ENCODE data around the gene RYR3.

DNA sequence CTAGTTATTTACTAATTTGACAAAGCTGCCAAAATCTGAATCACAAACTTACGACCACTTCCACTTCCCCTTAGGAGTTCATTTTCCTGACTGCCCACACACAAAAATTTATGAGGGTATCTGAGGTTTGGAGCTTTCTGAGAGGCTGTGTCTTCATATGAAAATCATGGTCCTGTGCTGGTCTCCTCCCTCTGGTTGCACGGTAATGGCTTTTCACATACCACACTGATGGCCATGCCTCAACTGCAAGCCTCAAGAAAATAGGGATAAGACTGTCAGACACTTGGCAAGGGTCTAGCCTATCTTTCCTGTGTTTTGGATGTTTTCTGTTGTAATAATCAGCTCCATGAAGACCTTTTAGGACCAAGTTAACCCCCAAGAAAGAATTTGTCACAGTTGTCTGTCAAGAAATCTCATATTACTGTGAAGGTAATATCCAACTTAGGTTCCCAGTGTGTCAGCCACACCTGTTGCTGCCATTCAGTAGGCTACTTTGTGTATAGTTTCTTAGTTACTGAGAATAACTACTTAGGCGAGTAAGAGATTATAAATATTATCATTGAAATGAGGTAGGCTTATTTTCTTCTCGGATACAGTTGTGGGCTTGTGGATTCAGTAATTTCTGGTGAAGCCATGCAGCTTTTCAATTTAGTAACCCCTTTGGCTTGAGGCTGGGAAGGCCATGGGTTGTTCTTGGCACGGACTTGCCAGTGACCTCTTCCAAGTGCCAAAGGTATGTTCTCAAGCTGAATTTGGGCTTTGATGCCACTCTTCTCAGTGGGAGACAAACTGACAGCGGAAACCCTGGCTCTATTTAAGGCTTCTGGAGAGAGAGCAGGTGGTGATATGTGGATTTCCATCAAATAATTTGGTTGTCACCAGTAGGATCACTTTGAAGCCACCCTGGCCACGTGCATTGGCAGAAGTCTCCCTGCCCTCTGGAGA, 101.1 kb downstream of the RYR3 start:
- TF ChIP-seq, protein P1, sequence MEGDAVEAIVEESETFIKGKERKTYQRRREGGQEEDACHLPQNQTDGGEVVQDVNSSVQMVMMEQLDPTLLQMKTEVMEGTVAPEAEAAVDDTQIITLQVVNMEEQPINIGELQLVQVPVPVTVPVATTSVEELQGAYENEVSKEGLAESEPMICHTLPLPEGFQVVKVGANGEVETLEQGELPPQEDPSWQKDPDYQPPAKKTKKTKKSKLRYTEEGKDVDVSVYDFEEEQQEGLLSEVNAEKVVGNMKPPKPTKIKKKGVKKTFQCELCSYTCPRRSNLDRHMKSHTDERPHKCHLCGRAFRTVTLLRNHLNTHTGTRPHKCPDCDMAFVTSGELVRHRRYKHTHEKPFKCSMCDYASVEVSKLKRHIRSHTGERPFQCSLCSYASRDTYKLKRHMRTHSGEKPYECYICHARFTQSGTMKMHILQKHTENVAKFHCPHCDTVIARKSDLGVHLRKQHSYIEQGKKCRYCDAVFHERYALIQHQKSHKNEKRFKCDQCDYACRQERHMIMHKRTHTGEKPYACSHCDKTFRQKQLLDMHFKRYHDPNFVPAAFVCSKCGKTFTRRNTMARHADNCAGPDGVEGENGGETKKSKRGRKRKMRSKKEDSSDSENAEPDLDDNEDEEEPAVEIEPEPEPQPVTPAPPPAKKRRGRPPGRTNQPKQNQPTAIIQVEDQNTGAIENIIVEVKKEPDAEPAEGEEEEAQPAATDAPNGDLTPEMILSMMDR (IDR thresholded peaks at IDR 0.05; ENCODE audit: low read depth, low read length, poor library complexity, severe bottlenecking) = no peak
- TF ChIP-seq EZH2phosphoT487 (IDR thresholded peaks at IDR 0.05; ENCODE audit: borderline replicate concordance, low read length) = no peak

All from DOHH2 (cell line).